KOPT-K1 (cell line): ENCODE measurements around the gene DCAF17.
A peak's percentile ranks its signal among the peaks of the same experiment; 100 is the strongest.
"Not testable (repeated sequence)": the region's sequence is repeated elsewhere in the genome, so short reads cannot be mapped to it uniquely, and the experiment has no call there.

Experiments
- H3K27ac ChIP-seq: fragments of 200-600 bp; sonication (generic); 2 replicates; pipeline ENCODE4 v1.5.1; 2016; ENCODE audit warnings: antibody characterized with exemption, mild to moderate bottlenecking, low read depth, low read length; ENCODE audit not compliant: poor library complexity, severe bottlenecking
- H3K36me3 ChIP-seq: fragments of 200-600 bp; sonication (generic); 2 replicates; pipeline ENCODE4 v1.5.1; 2017; ENCODE audit warnings: antibody characterized with exemption, mild to moderate bottlenecking, low read length, moderate library complexity; ENCODE audit not compliant: insufficient read depth
- H3K9me3 ChIP-seq: fragments of 200-600 bp; sonication (generic); 2 replicates; pipeline ENCODE4 v1.5.1; 2017; ENCODE audit warnings: antibody characterized with exemption, low read length, mild to moderate bottlenecking; ENCODE audit not compliant: insufficient read depth, poor library complexity, severe bottlenecking

The DCAF17 gene

DNA sequence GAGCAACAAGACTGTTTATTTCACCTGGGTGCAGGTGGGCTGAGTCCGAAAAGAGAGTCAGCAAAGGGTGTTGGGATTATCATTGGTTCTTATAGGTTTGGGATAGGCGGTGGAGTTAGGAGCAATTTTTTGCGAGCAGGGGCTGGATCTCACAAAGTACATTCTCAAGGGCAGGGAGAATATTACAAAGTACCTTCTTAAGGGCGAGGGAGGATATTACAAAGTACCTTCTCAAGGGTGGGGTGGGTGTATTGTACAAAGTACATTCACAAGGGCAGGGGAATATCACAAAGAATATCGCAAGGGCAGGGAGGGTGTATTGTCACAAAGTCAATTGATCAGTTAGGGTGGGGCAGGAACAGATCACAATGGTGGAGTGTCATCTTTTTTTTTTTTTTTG lies 63.6 kb downstream of the DCAF17 start:
- H3K27ac ChIP-seq, H3K9me3 ChIP-seq, H3K36me3 ChIP-seq: not testable (repeated sequence)

DNA sequence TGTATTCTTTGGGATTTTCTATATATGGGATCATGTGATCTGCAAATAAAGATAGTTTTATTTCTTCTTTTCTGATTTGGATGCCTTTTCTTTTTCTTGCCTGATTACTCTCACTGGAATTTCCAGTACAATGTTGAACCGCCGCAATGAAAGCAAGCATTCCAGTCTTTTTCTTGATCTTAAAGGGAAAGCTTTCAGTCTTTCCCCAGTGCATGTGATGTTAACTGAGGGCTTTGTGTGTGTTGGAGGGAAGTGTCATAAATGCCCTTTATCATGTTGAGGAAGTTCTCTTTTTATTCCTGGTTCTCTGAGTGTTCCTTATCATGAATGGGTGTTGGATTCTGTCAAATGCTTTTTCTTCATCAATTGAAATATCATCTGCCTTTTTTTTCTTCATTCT lies 71.3 kb downstream of the DCAF17 start:
- Histone ChIP-seq H3K9me3 (no peaks in the 10 kb centered on the region), H3K27ac (no peak overlapping the region)

DNA sequence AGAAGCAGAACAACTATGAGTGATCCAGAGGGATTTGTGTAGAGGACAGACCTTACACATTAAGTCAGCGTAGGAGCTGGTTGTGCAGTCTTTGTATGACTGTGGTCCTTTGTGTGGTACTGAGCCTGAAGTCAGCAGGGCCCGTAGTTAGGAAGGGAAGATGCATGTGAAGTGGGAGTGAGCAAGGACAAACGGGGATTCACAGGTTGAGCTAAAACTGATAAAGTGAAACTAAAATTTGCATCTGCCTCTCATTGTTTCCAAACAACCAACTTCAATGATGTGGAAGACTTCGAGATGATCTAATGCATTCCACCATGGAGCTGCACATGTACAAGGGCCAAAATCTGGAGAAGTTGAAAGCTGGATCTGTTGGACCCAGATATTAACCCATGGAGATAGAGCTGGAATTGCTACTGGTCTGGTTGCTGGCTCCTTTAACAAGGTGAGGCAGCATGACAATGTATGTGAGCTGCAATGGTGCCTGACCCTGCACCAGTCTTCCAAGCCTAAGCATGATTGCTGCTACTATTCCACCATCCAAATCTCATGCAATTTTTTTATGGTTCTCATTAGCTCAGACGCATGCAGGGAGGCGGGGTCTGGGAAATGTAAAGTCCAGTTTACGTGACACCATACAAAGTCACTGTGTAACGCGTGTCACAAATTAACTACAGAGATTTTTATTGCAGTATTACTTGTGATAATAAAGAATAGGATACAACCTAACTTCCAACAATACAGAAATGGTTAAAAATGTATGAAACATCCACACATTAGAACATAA lies 76.1 kb downstream of the DCAF17 start:
- H3K9me3 ChIP-seq, result no peaks in the 10 kb centered on the region
- H3K27ac ChIP-seq, result peak overlapping the region; percentile 30
- H3K36me3 ChIP-seq, result no peaks in the 10 kb centered on the region

More for the DNA sequence above, 71.3 kb downstream of the DCAF17 start:
- no peaks in the 10 kb centered on the region for H3K36me3 ChIP-seq

DNA sequence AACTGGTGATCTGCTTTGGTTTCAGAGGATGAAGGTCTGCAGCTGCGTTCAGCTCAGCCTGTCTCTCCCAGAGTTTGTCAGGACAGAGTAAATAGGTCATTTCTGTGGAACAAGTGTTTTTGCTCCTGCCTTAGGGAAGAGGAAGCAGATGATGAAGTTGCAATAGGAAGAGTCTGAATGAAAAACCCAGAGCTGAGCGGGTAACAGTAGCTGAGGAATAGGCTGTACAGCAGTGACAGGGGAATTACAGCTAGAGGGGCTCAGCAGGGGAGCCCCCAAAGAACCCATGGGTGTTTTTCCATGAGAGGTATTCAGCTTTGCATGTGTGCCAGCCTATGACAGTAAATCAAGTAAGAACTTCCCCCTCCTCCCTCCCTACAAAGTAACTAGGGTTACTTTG lies 78.0 kb downstream of the DCAF17 start:
- H3K36me3 ChIP-seq, result no peaks in the 10 kb centered on the region
- no peak overlapping the region for H3K27ac ChIP-seq
- H3K9me3 ChIP-seq, result no peaks in the 10 kb centered on the region

DNA sequence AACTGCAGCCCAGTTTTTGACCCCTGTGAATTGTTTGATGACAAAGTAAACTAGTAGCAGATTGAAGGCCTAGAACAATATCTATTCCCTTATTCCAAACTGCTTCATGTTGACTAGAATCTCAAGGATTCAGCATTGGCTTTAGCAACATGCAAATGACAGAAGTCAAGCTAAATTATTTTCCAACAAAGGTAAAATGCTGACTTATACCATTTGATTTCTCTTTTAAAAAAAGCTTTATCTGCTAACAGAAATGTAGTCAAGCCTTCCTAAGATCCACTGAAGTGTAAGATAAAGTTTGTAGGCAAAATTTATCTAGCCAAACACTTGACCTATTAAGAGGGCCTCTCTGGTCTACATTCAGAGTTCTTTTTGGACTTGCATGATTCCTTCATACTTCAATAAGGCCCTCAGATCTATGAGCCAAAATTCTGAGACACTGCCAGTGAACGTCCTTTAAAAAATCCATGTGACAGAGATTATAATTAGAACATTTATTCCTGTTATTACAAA lies 78.7 kb downstream of the DCAF17 start:
- H3K36me3 ChIP-seq, result no peaks in the 10 kb centered on the region

DNA sequence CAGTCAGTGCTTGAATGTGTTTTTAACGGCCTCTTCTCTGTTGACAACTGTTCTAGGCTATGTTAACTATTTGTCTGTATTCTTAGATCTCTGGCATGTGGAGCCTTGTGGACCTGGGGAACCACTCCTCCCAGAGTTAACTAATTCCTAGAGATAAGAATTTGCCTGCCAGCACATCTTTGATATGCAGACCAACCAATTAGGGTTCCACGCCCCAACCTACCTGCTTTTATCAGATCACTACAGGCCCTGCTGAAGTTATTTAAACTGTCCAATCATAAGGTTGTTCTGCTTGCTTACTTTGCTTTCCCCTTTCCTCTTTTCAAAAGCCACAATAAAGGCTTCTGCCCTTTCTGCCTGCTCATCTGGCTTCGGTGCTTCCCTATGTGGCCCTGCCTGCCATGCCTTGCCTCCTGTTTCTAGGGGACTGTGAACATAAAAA lies 79.7 kb downstream of the DCAF17 start:
- Histone ChIP-seq H3K27ac (no peak overlapping the region), H3K36me3 (no peaks in the 10 kb centered on the region), H3K9me3 (no peaks in the 10 kb centered on the region)

More for the DNA sequence above, 78.7 kb downstream of the DCAF17 start:
- Histone ChIP-seq H3K27ac (no peak overlapping the region), H3K9me3 (no peaks in the 10 kb centered on the region)

DNA sequence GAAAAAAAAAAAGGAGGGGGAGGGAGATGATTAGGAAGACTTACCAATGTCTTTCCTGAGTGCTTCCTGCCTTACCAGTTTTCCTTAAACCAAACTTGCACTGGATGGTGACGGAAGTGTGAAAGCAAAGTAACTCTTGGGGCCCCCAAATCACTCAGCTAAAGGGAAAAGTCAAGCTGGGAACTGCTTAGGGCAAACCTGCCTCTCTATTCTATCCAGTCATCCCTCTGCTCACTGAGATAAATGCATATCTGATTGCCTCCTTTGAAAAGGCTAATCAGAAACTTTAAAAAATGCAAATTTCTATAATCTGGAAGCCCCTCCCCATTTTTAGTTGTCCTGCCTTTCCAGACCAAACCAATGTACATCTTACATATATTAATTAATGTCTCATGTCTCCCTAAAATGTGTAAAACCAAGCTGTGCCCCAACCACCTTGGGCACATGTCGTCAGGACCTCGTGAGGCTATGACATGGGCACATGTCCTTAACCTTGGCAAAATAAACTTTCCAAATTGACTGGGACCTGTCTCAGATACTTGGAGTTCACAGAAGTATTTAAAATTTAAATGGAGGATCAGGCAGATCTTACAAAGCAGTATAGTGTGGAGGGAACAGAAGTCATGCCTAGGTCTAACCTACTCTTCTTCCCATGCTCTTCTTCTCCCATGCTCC lies 81.0 kb downstream of the DCAF17 start:
- H3K36me3 ChIP-seq, result no peaks in the 10 kb centered on the region
- H3K27ac ChIP-seq, result no peak overlapping the region
- H3K9me3 ChIP-seq, result no peaks in the 10 kb centered on the region

DNA sequence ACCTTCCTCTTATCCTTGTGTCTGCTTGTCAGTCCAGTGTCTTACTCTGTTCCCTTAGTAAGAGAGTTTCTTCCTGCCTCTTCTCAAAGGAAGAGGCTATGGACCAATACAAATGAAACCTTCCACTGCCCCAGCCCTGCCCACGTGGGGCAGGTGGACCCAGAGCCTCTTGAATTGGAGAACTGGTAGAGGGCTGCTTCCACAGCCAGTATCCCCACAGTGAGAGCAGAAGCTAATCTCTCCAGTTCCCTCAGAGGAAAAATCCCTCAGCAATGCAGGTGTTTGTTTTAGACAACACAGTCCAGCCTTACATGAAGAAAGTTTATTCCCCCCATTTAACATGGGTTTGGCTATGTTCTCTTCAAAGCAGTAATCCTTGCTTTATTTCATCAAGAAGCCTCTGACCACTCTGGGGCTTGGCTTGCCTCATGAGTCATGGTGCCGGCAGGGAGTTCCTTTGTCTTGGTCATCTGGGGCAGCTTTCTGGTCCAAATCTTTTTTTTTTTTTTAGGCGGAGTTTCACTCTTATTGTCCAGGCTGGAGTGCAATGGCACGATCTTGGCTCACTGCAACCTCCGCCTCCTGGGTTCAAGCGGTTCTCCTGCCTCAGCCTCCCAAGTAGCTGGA lies 81.8 kb downstream of the DCAF17 start:
- H3K9me3 ChIP-seq, result no peaks in the 10 kb centered on the region
- H3K27ac ChIP-seq, result no peak overlapping the region
- no peaks in the 10 kb centered on the region for H3K36me3 ChIP-seq

DNA sequence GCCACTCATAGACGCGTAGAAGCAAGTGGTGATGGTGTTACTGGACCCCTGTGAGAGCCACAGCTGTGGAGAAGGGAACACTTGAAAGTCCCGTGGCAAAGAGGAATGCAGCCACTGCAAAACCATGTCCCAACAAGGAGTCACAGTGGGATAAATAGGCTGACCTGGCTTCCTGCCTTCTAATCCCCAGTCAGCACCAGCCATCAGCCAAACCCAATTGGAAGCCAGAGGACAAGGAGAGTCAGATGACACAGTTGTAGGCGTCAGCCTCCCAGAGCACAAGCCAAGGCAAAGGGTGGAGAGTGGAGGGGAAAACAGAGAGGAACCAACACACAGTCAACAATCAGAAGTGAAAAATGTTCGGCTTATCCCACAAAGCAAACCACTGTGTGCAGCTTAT lies 82.8 kb downstream of the DCAF17 start:
- Histone ChIP-seq H3K9me3 (no peaks in the 10 kb centered on the region), H3K27ac (no peak overlapping the region), H3K36me3 (no peaks in the 10 kb centered on the region)

DNA sequence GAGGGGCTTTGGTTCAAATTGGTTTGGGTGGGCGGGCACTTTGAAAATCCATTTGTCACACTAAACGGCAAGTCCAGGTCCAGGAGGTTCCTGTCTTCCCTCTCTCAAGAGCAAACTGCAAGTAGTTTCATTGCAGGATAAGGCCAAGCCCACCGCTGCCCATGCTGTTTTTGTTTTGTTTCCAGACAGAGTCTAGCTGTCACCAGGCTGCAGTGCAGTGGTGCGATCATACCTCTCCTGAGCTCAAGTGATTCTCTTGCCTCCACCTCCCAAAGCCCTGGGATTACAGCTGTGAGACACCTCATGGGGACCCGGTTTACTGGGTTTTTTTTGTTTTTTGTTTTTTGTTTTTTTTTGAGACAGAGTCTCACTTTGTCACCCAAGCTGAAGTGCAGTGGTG lies 86.4 kb downstream of the DCAF17 start:
- no peaks in the 10 kb centered on the region for H3K36me3 ChIP-seq
- H3K27ac ChIP-seq, result no peak overlapping the region
- H3K9me3 ChIP-seq, result no peaks in the 10 kb centered on the region

DNA sequence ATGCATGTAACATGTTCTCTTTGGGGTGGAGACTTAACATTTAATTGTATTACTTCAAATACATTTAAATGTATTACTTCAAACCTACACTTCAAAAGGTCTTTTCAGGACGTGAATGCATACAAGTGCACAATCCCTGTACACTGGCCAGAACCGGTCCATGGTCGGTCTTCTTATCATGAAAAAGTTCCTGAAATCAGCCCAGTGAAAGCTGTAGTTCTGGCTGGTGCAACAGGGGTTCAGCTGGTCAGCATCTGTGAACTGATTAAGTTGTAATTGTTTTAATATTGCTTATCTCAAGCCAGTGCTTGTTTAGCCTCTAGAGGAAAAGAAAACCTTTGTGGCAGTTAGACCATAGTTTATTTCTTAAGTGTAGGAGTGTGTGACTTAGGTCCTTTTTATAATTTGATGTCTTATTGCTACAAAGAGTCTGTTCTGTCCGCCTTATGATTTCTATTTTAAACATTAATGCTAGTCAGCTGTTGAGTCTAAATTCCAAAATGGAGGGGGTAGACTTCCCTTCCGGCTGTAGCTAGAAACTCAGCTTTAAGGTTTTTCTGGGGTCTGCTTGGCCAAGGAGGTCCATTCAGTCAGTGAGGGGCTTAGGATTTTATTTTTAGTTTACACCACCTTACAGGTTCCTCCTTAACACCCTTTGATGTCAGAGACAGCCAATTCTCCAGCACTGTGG lies 87.5 kb downstream of the DCAF17 start:
- Histone ChIP-seq H3K9me3 (no peaks in the 10 kb centered on the region), H3K36me3 (no peaks in the 10 kb centered on the region), H3K27ac (peak overlapping the region; percentile 73)

DNA sequence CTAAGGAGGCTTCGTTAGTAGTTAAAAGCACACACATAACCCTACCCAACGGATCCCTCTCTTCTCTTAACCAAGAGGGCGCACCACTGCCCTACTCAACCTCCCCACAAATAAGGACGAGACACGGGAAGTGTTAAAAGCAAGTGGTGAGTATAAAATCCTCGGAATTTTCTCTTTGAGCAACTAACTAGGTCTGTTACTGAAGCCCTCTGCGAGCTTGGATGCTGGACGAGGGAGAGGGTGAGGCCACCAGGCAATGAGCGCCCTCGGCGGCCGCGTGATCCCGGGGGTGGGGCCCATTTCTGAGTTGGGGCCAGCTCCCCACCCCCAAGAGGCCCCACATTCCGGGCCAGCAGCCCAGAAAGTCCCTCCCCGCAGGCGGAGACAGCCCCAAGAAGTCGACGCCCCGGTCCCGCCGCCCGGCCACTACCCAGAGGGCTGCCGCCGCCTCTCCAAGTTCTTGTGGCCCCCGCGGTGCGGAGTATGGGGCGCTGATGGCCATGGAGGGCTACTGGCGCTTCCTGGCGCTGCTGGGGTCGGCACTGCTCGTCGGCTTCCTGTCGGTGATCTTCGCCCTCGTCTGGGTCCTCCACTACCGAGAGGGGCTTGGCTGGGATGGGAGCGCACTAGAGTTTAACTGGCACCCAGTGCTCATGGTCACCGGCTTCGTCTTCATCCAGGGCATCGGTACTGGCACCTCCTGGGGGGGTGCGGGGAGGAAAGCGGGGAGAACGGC lies 88.2 kb downstream of the DCAF17 start, which contains the start of gene CYBRD1:
Gene CYBRD1 (plus strand): TSS at position 423 of the 736 bp plus-strand sequence. CDS start 72 bp downstream, at position 495.
- H3K9me3 ChIP-seq, result no peaks in the 10 kb centered on the region
- peak within 1 kb of the TSS; percentile 73 for H3K27ac ChIP-seq
- no peaks in the 10 kb centered on the region for H3K36me3 ChIP-seq

DNA sequence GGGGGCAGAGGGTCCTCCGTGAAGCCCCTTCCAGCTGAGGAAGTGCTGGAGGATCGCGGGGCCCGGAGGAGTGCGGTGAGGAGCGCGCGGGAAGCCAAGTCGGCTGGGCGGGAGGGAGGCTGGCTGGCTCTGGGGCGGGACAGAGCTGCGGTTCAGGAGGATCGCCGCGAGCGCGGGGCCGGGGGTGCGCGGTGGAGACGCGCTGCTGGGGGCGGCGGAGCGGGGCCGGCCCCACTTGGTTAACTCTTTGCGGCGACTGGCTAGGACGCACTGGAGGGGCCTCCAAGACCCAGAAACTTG lies 88.7 kb downstream of the DCAF17 start:
- Histone ChIP-seq H3K36me3 (no peaks in the 10 kb centered on the region), H3K9me3 (no peaks in the 10 kb centered on the region), H3K27ac (peak overlapping the region; percentile 73)
